Right lobe of liver (tissue), 6 donors: ENCODE data around the gene MTM1. TPM values are rescaled to one million over a fixed set of nuclear protein-coding genes. Genes with fewer than 3 reads are reported as not detected.

Source experiments
- ATAC-seq, 4 donors: fragments of 200-7000 bp; cut with Tn5 transposase; one replicate each; pipeline ENCODE4 v1.9.1; 2020; ENCODE audit warnings: mild to moderate bottlenecking in 4 of 4, moderate library complexity in 4 of 4
- DNase-seq, 3 donors: peaks; one replicate each; pipeline ENCODE4 v3.0.0-alpha.2; 2020
- H3K27ac ChIP-seq, 3 donors: fragments of 200-600 bp; one replicate each; pipeline ENCODE4 v1.8.0; 2022
- H3K27me3 ChIP-seq, 2 donors: fragments of 200-600 bp; one replicate each; pipeline ENCODE4 v1.8.0; 2022
- H3K36me3 ChIP-seq, 4 donors: fragments of 200-600 bp; sonication (generic) in 1 of 4; one replicate each; pipeline versions ENCODE4 v1.5.1 to v1.8.0; 2017 to 2022; ENCODE audit warnings: control low read depth in 1 of 4
- H3K4me1 ChIP-seq, 4 donors: fragments of 200-600 bp; sonication (generic) in 1 of 4; one replicate each; pipeline versions ENCODE4 v1.5.1 to v1.8.0; 2017 to 2022; ENCODE audit warnings: control low read depth in 1 of 4
- H3K4me3 ChIP-seq, 3 donors: fragments of 200-600 bp; one replicate each; pipeline ENCODE4 v1.8.0; 2022
- H3K9me3 ChIP-seq, 4 donors: fragments of 200-600 bp; sonication (generic) in 1 of 4; one replicate each; pipeline versions ENCODE4 v1.5.1 to v1.8.0; 2017 to 2022; ENCODE audit warnings: control low read depth in 1 of 4
- CTCF ChIP-seq, 4 donors: fragments of 200-600 bp in 3 of 4; fragments of 450-650 bp in 1 of 4; IDR thresholded peaks; one replicate each; pipeline versions ENCODE4 v1.5.1 to v1.8.0; 2016 to 2022; ENCODE audit warnings: antibody characterized with exemption in 4 of 4, mild to moderate bottlenecking in 2 of 4
- POLR2A ChIP-seq: fragments of 450-650 bp; IDR thresholded peaks from one replicate; pipeline ENCODE4 v1.6.1; 2017; ENCODE audit warnings: antibody characterized with exemption, mild to moderate bottlenecking
- WGBS: methylation state at CpG from one replicate; pipeline ENCODE4 v1.1.6; 2018; ENCODE audit warnings: low coverage, low lambda C conversion rate; ENCODE audit not compliant: insufficient coverage; ENCODE audit errors: missing lambda C conversion rate; 5-methylcytosine and 5-hydroxymethylcytosine counted together
- intact Hi-C, 2 donors: fragments of 100-400 bp; cut with DNase I; formaldehyde crosslinking; loops; one replicate each; pipeline versions ENCODE4 v1.11.2 to v1.14.1; 2022
- total RNA-seq, 6 experiments: library from RNA; depleted of rRNA in 2 of 6; stranded (reverse); fragments of >200 nt in 2 of 6; fragmentation: NEBNext Ultra II Directional in 3 of 6; extraction: Animal tissue kit (Norgen Biotek cat#: 25700) in 3 of 6; gene quantifications; one replicate each; pipeline versions ENCODE4 v1.1.0 to v1.2.4, GENCODE V29; 2016 to 2023
- donor health status: DM: no; HTN: yes; CAD: no.
- donor health status: DM: no; HTN: no; CAD: no.
- donor health status: DM: no; HTN: no; CAD: no.
- donor health status: DM: no; HTN: yes; CAD: no.
- donor health status: DM: no; HTN: yes; CAD: no.

The MTM1 gene
- total RNA-seq, 6 experiments from 2014 or later: 9.8 to 18.0 (median 13.5) TPM

GRCh38 chrX:150690126-150690525 is 121.7 kb downstream of the MTM1 start:
- peaks cover 0 to 5% (median 0%) of the 10 kb centered on the region in 4 donors for H3K4me1 ChIP-seq
- TF ChIP-seq CTCF (IDR thresholded peaks at IDR 0.05) (no peak), POLR2A (no peak)

GRCh38 chrX:150692296-150692695 is 123.9 kb downstream of the MTM1 start:
- Histone ChIP-seq H3K27ac (no peak overlapping the region), H3K4me3 (peak overlapping the region in 2 of 3 donors; percentile 55 to 63), H3K4me1 (peaks cover 0 to 5% (median 0%) of the 10 kb centered on the region in 4 donors), H3K36me3 (no peaks in the 10 kb centered on the region), H3K27me3 (no peaks in the 10 kb centered on the region), H3K9me3 (no peaks in the 10 kb centered on the region)
- WGBS: 46% methylated on average over 5 of the region's 5 CpGs
- TF ChIP-seq CTCF (IDR thresholded peaks at IDR 0.05) (no peak), POLR2A (no peak)
- ATAC-seq (no peak), DNase-seq (no peak)
- intact Hi-C loops: no loop called here

More at GRCh38 chrX:150690126-150690525, 121.7 kb downstream of the MTM1 start:
- H3K4me3 ChIP-seq: no peak overlapping the region
- intact Hi-C loops: no loop called here
- no peak for ATAC-seq
- H3K9me3 ChIP-seq: no peaks in the 10 kb centered on the region
- DNase-seq: no peak
- H3K36me3 ChIP-seq: no peaks in the 10 kb centered on the region
- H3K27ac ChIP-seq: no peak overlapping the region
- no peaks in the 10 kb centered on the region for H3K27me3 ChIP-seq

- Histone ChIP-seq H3K4me3 (peak within 1 kb of the TSS; percentile 44 to 63 (median 55)), H3K27ac (peak within 1 kb of the TSS; percentile 49 to 72 (median 62)), H3K27me3 (no peaks in the 10 kb centered on the region), H3K36me3 (no peaks in the 10 kb centered on the region), H3K9me3 (no peaks in the 10 kb centered on the region), H3K4me1 (peaks cover 0 to 5% (median 0%) of the 10 kb centered on the region in 4 donors)
- TF ChIP-seq POLR2A: no peak
- 20% methylated on average over 22 of the region's 92 CpGs for WGBS
- ATAC-seq (peak; percentile 56 to 79 (median 66)), DNase-seq (peak; percentile 49 to 58 (median 56))
- intact Hi-C loops: no loop called here
Measured at GRCh38 chrX:150692831-150693724, 124.7 kb downstream of the MTM1 start, which contains the start of gene MTMR1. Gene MTMR1 (plus strand): TSS chrX:150693396. CDS start chrX:150693531, 135 bp downstream.

- 24% methylated on average over 19 of the region's 42 CpGs for WGBS
- Histone ChIP-seq H3K36me3 (no peaks in the 10 kb centered on the region), H3K9me3 (no peaks in the 10 kb centered on the region), H3K4me3 (peak overlapping the region; percentile 44 to 63 (median 55)), H3K27ac (peak overlapping the region; percentile 49 to 72 (median 62)), H3K27me3 (no peaks in the 10 kb centered on the region), H3K4me1 (peaks cover 0 to 5% (median 0%) of the 10 kb centered on the region in 4 donors)
- intact Hi-C loops: no loop called here
- ATAC-seq (peak; percentile 68 to 77 (median 72)), DNase-seq (peak; percentile 51 to 66 (median 64))
- TF ChIP-seq POLR2A (peak; percentile 19), CTCF (IDR thresholded peaks at IDR 0.05) (no peak)
Measured at GRCh38 chrX:150693725-150694574, 125.5 kb downstream of the MTM1 start.
